GM18520 (cell line): ENCODE data around the gene NCL.
A peak's percentile ranks its signal among the peaks of the same experiment; 100 is the strongest.
"Not testable (repeated sequence)": the region's sequence is repeated elsewhere in the genome, so short reads cannot be mapped to it uniquely, and the experiment has no call there.

Experiments
- ATAC-seq: cut with Tn5 transposase; IDR thresholded peaks from one replicate; pipeline ENCODE4 v1.9.1; 2021; ENCODE audit not compliant: unreplicated experiment

The NCL gene

GRCh38 chr2:231431606-231432005, 32.7 kb downstream of the NCL start:
- no peak for ATAC-seq

GRCh38 chr2:231430437-231430836, 33.8 kb downstream of the NCL start:
- not testable (repeated sequence) for ATAC-seq

- no peak for ATAC-seq
Observed at GRCh38 chr2:231429901-231430300, 34.4 kb downstream of the NCL start.

- no peak for ATAC-seq
Observed at GRCh38 chr2:231429152-231429551, 35.1 kb downstream of the NCL start.

- no peak for ATAC-seq
Observed at GRCh38 chr2:231427116-231427515, 37.2 kb downstream of the NCL start.

- ATAC-seq: no peak
Observed at GRCh38 chr2:231425811-231426703, 38.2 kb downstream of the NCL start.

GRCh38 chr2:231425291-231425810, 38.9 kb downstream of the NCL start:
- no peak for ATAC-seq

GRCh38 chr2:231423176-231423575, 41.1 kb downstream of the NCL start:
- ATAC-seq: no peak

- ATAC-seq: no peak
Observed at GRCh38 chr2:231422056-231422455, 42.2 kb downstream of the NCL start.

GRCh38 chr2:231421051-231421580, 43.2 kb downstream of the NCL start:
- ATAC-seq: no peak

GRCh38 chr2:231418820-231419640, 45.3 kb downstream of the NCL start:
- no peak for ATAC-seq

- ATAC-seq: no peak
Observed at GRCh38 chr2:231415029-231415428, 49.3 kb downstream of the NCL start.

GRCh38 chr2:231413921-231414476, 50.3 kb downstream of the NCL start:
- ATAC-seq: no peak

- ATAC-seq: no peak
Observed at GRCh38 chr2:231413456-231413855, 50.8 kb downstream of the NCL start.

- ATAC-seq: no peak
Observed at GRCh38 chr2:231412618-231412963, 51.7 kb downstream of the NCL start.

- ATAC-seq: peak; percentile 85
Observed at GRCh38 chr2:231411831-231412617, 52.3 kb downstream of the NCL start.

- no peak for ATAC-seq
Observed at GRCh38 chr2:231411237-231411636, 53.0 kb downstream of the NCL start.

GRCh38 chr2:231410293-231411004, 53.8 kb downstream of the NCL start:
- no peak for ATAC-seq

- ATAC-seq: no peak
Observed at GRCh38 chr2:231409776-231410175, 54.5 kb downstream of the NCL start.

- not testable (repeated sequence) for ATAC-seq
Observed at GRCh38 chr2:231408304-231408703, 56.0 kb downstream of the NCL start.
